COLO668 (cell line): Measurements from ENCODE around the gene WDR1.

Experiments used
- DNase-seq: peaks from one replicate; lab custom pipeline; 2025; ENCODE audit not compliant: unreplicated experiment; lab: John Stamatoyannopoulos, UW

The WDR1 gene

DNA sequence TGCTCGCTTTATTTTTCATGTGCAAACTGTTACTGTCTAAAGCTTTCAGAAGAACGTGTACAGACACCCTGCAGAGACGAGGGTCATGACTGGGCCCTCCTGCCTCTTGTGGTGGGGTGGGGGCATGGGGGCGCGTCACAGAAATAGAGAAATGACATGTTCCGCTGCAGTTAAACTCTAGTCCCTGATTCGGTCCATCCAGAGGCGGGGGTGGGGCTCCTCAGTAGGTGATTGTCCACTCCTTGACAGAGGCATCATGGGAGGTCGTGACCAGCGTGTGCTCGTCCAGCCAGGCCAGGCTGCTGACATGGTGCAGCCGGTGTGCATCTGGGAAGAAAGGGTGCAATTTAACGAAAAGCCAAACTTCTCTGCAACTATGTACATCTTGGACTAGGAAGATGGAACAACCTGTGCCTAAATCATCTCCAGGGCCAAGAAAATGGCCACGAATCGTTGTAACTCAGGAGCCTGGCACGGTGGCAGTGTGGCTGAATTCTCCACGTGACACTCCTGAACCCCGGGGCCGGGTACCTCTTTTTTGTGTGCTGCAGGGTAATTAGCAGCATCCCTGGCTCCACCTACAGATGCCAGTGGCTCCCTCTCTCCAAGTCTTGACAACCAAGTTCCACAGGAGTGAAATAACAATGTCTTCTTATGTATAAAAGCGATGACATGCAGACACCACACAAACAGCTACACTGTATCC lies 41.3 kb downstream of the WDR1 start:
- no peak for DNase-seq

DNA sequence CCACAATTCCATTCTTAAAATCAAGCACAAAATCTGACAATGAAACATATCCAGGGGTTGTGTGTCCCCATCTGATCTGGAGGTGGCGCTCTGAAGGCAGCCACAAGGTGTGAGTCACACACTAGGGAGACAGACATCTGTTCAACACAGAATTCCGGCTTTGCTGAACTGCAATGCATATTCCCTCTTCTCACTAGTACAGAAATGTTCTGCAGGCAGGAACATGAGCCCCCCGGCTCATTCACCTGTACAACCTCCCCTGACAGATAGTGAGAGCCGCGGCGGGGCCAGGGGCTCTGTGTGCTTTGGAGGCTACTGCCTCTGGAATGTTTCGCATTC lies 41.9 kb downstream of the WDR1 start:
- DNase-seq: no peak

DNA sequence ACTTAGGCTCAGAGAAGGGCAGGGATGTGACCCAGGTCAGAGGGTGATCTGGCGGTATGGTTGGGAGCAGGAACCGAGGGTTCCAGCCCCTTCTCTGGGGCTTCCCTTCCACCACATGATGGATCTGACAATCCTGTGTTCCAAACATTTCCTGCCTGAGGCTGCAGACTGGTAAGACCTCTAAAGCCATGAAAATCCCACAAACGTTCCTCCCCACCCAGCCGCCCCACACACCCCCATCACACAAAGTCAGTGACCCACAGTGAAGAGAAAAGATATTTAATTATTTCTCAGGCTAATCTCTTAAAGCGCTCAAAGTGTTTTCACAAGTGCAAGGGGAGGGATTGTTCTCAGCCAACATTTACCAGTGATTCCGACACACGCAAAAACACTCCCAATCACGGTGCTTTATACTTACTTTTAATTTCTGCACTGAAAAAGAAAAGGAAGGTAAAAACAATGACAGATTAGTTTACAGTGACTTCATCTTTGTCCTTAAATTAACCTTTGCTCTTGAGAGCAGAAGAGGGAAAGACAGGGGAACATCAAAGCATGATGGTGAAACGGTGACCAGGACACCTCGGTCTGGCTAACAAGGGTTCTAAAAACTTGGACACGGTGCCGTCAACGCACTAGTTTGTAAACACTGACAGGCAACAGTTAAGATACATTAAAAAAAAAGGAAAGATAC lies 42.4 kb downstream of the WDR1 start:
- no peak for DNase-seq

DNA sequence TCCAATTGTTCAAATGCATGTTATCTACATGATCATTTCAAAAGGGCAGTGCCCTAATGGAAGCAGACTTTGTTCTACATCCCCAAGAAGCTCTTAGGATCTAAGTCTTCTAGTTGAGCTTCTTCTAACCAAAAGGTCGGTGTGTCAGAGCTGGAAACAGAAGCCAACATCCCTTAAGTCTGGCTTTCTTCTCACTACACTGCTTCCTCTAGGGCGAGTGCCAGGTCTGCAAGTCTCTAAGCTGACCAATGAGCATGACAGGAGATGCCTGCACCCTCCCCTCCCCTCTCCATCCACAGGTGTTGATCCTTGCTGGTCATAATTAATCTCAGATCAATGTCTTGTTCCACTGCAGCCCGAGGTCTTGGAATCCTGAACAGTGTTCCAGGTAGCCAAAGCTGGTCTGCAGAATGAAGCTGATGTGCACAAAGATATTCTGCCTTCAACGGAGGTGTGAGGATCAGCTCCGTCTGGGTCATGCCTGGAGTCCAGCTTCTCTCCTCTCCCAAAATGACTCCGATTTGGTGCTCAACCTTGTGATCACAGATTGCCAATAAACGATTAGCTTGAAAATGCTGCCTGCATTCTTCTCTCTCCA lies 44.1 kb downstream of the WDR1 start:
- DNase-seq: no peak

DNA sequence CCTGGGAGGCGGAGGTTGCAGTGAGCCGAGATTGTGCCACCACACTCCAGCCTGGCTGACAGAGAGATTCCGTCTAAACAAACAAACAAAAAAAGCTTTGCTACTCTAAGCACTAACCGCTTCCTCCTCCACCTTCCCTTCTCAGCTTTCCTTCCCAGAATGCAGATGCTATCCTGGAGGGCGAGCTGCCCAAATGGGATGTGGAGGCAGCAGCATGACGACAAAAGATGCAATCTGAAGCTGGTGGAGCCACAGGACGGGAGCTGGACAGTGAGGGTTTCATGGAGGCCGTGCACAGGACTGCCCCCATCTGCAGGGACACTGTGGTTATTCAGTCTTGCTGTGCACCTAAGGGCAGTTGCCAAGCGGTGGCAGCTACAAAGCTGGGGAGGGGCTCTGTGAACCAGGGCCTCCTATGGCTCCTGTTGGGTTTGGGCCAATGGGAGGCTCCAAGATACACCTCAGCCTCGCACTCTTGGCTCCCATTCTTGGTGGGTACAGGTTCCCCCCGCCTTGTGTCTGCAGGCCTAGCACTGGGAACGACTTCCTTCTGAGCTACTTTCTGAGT lies 47.4 kb downstream of the WDR1 start:
- no peak for DNase-seq

DNA sequence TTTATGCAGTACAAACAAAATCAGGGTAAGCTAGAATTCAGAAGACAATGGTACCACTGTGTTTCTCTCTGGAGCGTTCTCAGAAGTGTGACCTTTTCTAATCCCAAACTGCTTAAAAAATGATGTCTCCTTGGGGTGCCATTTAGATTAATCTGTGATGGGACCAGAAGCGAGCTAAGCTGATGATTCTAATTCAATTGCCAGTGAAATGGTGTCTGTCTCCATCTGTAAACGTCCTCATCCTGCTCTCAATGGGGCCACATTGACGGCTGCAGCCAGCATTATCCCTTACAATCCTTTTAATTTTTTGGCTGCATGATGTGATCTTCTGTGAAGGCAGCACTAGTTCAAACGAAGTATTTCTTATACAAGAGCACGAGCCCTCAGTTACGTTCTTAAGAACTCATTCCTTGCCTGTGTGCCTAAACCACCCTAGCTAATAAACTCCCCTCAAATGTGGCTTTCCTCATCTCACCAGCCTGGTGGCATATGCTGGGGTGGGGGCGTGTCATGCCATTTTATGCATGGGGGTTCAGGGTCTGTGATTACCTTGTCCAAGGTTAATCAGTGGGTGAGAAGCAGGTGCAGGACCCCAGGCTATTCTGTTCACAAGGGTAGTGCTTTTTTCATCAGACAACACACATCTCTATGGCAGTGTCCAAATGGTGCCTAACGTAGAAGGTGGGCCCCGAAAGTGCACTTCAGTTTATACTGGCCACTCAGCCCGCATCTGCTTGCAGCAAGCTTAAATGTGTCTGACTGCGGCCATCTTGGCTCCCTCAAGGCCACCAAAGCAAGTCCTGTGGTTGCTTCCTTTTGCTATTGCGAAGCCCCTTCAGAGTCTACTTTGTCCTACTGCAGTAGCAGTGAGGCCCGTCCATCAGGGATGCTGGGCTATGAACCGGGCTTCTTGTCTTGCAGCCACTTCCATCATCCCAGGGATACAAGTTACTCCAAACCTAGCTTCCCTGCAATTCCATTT lies 49.6 kb downstream of the WDR1 start:
- no peak for DNase-seq

DNA sequence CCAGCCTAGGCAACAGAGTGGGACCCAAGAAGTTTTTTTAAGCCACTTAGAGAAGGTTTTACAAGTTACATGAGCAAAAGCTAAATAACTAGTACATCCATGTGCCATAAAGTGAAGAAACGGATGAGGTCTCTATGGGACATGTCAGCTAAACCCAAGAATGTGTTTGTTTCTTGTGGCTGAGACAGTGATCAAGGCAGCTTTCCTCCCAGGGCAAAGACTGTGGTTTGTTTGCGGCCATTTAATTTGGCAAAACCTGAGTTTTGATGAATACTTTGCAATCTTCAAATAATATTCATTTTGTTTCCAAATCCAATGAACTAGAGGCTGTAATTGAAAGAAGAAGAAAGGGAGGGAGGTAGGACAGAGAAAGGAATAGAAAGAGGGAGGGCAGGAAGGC lies 50.4 kb downstream of the WDR1 start:
- no peak for DNase-seq

DNA sequence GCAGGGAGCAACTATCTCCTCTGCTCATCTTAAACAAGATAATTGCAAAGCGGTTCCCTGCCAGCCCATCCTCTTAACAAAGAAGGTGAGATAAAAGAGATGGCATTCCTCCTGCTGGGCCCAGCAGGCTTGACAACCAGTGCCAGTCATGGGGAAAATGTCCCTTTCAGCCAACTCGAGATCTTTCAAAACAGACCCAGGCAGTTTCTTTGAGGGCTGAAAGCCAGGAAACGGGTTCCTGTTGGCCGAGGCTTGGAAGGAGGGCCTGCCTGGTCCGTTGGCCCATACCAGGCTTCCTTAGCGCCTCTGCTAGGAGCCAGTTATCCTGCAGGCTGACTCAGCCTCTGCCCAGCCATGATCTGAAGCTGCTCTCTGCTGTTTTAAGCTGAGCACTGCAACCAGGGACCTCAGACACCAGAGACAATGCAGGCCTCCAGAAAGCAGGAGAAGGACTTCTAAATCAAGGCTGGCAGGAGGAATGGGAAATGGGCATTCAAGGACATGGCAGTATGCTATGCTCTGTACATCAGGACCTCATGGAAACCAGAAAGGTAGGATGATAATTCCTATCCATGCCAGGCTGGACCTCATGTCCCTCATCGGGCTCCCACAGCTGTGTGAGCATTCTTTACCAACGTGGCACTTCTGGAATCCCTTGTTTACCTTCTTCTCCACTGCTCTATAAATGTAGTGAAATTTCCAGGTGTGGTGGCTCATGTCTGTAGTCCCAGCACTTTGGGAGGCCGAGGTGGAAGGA lies 52.9 kb downstream of the WDR1 start:
- DNase-seq: no peak

DNA sequence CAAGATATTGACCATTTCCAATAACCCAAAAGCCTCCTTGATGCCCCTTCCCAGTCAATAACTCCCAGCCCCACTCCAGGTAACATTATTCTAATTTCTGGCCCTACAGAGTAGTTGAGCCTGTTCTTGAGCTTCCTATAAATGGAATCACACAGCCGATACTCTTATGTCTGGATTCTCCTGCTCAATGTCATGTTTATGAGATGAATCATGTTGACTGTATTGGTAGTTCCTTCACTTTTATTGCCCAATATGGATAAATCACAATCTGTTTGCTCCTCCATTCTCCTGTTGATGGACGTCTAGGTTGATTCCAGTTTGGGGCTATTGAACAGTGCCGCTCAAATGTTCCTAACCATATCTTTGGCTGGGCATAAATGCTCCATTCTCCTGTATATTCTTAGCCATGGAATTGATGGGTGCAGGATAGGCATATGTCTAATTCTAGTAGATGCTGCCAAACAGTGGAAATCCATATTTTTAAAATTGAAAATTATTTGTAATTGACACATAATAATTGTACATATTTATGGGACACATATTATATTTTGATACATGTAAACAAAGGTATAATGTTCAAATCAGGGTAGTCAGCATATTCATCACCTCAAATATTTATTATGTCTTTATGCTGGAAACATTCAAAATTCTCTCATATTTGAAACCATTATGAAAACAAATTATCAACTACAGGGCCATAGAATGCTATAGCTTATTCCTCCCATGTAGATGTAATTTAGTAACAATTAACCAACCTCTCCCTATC lies 54.8 kb downstream of the WDR1 start:
- no peak for DNase-seq

DNA sequence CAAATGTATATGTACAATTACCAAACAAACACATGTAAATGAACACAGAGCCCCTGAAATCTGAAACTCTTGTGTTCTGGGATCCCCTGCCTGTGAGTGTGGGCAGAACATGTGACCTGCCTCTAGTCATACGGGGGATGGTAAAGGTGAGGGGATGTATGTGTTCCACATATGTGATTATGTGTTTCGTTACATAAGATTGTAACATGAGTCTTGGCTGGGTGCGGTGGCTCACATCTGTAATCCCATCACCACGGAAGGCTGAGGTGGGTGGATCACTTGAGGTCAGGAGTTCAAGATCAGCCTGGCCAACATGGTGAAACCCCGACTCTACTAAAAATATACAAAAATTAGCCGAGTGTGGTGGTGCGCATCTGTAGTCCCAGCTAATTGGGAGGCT lies 58.2 kb downstream of the WDR1 start:
- no peak for DNase-seq

DNA sequence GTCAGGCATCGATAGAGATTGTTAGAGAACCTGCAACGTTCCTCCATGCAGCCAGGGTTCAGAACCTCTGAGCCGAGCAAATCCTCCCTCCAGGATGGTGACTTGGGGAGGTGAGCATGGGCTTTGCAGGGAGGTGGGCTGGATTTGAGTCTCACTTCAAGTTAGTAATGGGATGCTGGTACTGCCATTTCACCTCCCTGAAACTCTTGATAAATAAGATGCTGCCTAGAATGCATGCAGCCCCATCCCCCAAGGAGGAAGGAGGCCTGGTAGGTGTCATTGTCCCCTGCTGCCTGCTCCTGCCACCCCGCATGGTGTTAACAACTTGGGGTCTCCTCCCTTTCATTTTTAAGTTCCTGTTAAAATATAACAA lies 59.6 kb downstream of the WDR1 start:
- no peak for DNase-seq

DNA sequence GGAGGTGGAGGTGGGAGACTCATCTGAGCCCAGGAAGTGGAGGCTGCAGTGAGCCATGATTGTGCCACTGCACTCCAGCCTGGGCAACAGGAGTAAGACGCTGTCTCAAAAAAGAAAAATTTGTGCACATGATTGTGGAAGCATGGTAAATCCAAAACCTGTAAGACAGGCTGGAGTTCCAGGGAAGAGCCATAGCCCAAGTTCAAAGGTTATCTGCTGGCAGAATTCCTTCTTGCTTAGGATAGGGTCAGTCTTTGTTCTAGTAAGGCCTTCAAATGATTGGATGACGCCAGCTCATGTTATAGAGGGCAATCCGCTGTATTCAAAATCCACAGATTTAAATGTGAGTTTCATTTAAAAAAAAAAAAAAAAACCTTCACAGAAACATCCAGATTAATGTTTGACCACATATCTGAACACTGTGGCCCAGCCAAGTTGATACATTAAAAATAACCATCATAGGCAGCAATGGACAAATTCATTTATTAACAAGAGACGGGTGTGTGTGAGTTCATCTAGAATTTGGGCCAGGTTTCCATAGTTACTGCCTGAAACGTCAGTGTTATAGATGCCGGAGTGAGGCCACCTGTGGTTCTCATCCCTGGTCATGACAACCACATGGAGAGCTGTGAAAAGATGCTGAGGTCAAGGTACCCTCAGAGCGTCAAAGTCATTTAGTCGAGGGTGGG lies 60.1 kb downstream of the WDR1 start:
- no peak for DNase-seq

DNA sequence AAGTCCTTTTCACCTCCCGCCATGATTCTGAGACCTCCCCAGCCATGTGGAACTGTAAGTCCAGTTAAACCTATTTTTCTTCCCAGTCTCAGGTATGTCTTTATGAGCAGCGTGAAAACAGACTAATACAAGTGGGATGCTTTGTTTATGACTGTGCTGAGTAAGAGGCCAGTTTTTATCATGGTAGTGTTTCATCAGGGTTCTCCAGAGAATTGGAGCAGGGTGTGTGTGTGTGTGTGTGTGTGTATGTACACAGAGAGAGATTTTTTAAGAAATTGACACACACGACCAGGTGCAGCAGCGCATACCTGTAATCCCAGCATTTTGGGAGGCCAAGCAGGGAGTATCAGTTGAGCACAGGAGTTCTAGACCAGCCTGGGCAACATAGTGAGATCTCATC lies 60.7 kb downstream of the WDR1 start:
- DNase-seq: no peak

DNA sequence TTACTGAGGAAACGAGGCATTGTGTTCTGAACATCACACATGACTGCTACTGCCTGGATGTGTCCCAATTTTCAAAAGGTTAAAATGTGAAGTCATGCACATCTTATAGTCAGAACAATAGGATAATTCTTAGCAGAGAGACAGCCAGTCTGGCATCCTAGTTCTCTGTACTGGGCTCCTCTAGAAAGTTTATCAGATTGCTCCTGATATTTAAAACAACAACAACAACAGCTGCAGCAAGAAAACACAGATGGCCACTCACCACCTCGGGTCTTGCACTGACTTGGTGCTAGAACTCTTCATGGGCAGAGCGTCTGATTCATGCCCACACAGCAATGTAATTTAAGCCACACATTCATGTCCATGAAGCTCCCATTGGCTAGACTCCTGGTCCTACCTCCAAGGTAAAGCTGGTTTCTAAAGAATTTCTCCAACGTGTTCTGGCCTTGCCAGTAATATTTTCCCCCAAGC lies 62.0 kb downstream of the WDR1 start:
- DNase-seq: no peak

DNA sequence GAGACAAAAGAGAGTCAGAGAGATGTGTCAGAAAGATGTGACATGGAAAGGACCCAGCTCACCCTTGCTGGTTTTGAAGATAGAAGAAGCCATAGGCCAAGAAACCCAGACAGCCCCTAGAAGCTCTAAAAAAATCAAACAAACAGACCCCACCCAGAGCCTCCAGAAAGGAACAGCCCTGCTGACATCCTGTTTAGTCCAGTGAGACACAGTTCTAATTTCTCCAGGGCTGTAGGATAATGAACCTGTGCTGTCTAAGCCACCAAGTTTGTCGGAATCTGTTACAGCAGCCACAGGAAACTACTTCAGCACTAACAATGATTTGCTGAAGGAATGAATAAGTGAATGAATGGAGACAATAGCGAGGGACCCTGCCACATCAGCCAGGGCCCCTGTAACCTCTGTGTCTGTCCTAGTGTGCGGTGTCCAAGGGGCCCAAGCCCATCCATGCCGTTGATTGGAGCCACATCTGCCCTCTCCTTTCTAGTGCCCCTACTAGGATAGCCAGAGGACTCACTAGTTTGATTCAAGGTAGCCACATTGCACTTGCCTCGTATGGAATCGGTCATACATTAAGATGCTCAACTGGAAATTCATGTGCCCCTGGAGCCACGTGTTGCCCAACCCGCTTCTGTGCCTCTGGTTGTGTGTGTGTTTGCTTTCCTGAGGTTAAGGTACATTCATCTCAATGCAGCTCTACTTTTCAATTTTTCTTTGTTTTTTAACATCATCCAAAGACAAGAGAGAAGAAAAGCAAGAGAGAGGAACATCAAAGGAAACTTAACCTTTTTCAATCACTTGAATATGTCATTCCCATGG lies 62.8 kb downstream of the WDR1 start:
- no peak for DNase-seq

DNA sequence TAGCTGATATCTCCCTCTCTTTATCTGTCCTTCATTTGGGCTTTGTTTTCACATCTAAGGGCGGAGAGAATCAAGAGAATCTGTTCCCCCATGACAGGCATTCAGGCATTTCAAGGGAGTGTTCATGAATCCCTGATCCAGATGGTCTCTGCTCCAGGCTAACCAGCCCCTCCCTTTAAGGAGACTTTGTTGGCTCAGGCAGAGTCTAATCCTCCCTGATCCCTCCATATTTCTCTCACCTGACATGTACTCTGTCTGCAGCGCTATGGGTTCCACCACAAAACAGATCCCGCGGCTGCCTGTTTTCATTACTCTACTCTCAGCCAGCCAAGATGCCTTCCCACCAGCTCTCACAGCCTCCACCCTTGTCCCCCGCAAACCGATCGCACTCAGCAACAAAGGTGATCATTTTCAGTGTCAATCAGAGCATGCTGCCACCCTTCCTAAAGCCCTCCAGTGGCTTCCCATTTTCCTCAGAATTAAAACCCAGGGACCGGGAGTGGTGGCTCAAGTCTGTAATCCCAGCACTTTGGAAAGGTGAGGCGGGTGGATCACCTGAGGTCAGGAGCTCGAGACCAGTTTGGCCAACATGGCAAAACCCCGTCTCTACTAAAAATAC lies 65.0 kb downstream of the WDR1 start:
- no peak for DNase-seq

DNA sequence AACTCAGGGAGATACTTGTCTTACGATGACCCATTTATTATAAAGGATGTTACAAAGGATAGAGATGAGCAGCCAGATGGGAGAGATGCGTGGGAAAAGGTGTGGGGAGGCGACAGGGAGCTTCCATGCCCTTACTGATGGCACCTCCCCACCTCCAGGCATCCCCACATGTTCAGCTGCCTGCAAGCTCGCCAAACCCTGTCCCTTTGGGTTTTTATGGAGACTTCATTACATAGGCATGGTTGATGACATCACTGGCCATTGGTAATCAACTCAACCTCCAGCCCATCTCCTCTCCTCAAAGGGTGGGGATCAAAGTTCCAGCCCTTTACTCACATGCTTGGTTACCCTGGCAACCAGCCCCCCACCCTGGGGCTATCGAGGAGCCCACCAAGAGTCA lies 65.9 kb downstream of the WDR1 start:
- no peak for DNase-seq

DNA sequence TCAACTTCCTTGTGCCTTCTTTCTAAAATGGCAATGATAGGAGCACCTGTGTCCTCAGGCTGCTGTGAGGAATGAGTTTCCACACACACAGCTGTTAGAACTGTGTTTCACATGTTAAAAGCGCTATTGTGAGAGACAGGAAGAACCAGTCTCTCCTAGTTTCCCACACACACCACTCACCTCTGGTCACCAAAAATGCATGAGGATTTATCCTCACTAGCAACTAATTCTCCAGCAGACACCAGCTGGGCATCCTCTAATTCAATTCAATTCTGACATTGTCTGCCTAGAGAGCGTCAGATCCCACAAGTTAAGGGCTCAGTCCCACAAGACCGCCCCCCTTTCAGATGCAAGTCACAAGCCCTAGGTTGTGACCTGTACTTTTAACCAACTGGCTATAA lies 66.3 kb downstream of the WDR1 start:
- DNase-seq: no peak
